HG03095 (cell line): Measurements from ENCODE around the gene ANO3.
A peak's percentile ranks its signal among the peaks of the same experiment; 100 is the strongest.
"Not testable (repeated sequence)": the region's sequence is repeated elsewhere in the genome, so short reads cannot be mapped to it uniquely, and the experiment has no call there.

Experiments
- ATAC-seq: cut with Tn5 transposase; IDR thresholded peaks from one replicate; pipeline ENCODE4 v1.9.1; 2021; ENCODE audit warnings: moderate library complexity; ENCODE audit not compliant: unreplicated experiment

Gene ANO3

GRCh38 chr11:26571861-26572654 lies 240.1 kb downstream of the ANO3 start, which contains the start of gene MUC15:
Gene MUC15, minus strand, starts transcription at chr11:26572263. Its CDS starts 5,169 bp downstream, at chr11:26567094.
- ATAC-seq = no peak

- no peak for ATAC-seq
Measured at GRCh38 chr11:26572770-26573402, 241.0 kb downstream of the ANO3 start.

- no peak for ATAC-seq
Measured at GRCh38 chr11:26573896-26574295, 242.0 kb downstream of the ANO3 start.

GRCh38 chr11:26575946-26576345 lies 244.0 kb downstream of the ANO3 start:
- no peak for ATAC-seq

- no peak for ATAC-seq
Measured at GRCh38 chr11:26578998-26579661, 247.2 kb downstream of the ANO3 start.

- no peak for ATAC-seq
Measured at GRCh38 chr11:26579683-26580082, 247.8 kb downstream of the ANO3 start.

- ATAC-seq = no peak
Measured at GRCh38 chr11:26580929-26581328, 249.0 kb downstream of the ANO3 start.

- no peak for ATAC-seq
Measured at GRCh38 chr11:26583550-26583949, 251.6 kb downstream of the ANO3 start.

GRCh38 chr11:26584818-26585217 lies 252.9 kb downstream of the ANO3 start:
- ATAC-seq = no peak

GRCh38 chr11:26587073-26587472 lies 255.1 kb downstream of the ANO3 start:
- ATAC-seq = no peak

GRCh38 chr11:26593691-26594090 lies 261.8 kb downstream of the ANO3 start:
- no peak for ATAC-seq

GRCh38 chr11:26595207-26595865 lies 263.4 kb downstream of the ANO3 start:
- ATAC-seq = not testable (repeated sequence)

- ATAC-seq = not testable (repeated sequence)
Measured at GRCh38 chr11:26597049-26597689, 265.2 kb downstream of the ANO3 start.

GRCh38 chr11:26597899-26598298 lies 266.0 kb downstream of the ANO3 start:
- no peak for ATAC-seq

GRCh38 chr11:26599425-26599824 lies 267.5 kb downstream of the ANO3 start:
- ATAC-seq = no peak

- ATAC-seq = no peak
Measured at GRCh38 chr11:26599876-26600434, 268.0 kb downstream of the ANO3 start.

GRCh38 chr11:26607725-26608506 lies 276.0 kb downstream of the ANO3 start:
- peak; percentile 68 for ATAC-seq

- ATAC-seq = peak; percentile 36
Measured at GRCh38 chr11:26608507-26609146, 276.7 kb downstream of the ANO3 start.

- ATAC-seq = no peak
Measured at GRCh38 chr11:26613759-26614158, 281.8 kb downstream of the ANO3 start.
